Heart left ventricle (tissue), 16 donors: Measurements from ENCODE around the gene CHMP2A. TPM values are rescaled to one million over a fixed set of nuclear protein-coding genes. Genes with fewer than 3 reads are reported as not detected.
"Not testable (repeated sequence)": the region's sequence is repeated elsewhere in the genome, so short reads cannot be mapped to it uniquely, and the experiment has no call there.

Experiments used
- ATAC-seq, 4 donors: fragments of 200-7000 bp; cut with Tn5 transposase; one replicate each; pipeline ENCODE4 v1.9.1; 2020 to 2022; ENCODE audit warnings: moderate library complexity in 4 of 4, mild to moderate bottlenecking in 3 of 4, moderate number of reproducible peaks in 1 of 4
- DNase-seq, 5 donors: peaks; one replicate each; pipeline ENCODE4 v3.0.0-alpha.2; 2020
- H3K27ac ChIP-seq, 12 donors: fragments of 200-600 bp; sonication (generic) in 4 of 12; one replicate each; pipeline versions ENCODE4 v1.5.0 to v1.8.0; 2016 to 2022; ENCODE audit warnings: mild to moderate bottlenecking in 2 of 12
- H3K27me3 ChIP-seq, 9 donors: fragments of 200-600 bp; sonication (generic) in 2 of 9; one replicate each; pipeline versions ENCODE4 v1.5.1 to v1.8.0; 2016 to 2022; ENCODE audit warnings: mild to moderate bottlenecking in 3 of 9
- H3K36me3 ChIP-seq, 9 donors: fragments of 200-600 bp; sonication (generic) in 2 of 9; one replicate each; pipeline versions ENCODE4 v1.5.0 to v1.8.0; 2018 to 2022; ENCODE audit warnings: mild to moderate bottlenecking in 2 of 9
- H3K4me1 ChIP-seq, 12 donors: fragments of 200-600 bp; sonication (generic) in 4 of 12; one replicate each; pipeline versions ENCODE4 v1.5.0 to v1.8.0; 2016 to 2022; ENCODE audit warnings: mild to moderate bottlenecking in 3 of 12
- H3K4me3 ChIP-seq, 12 donors: fragments of 200-600 bp; sonication (generic) in 4 of 12; one replicate each; pipeline versions ENCODE4 v1.5.0 to v1.8.0; 2017 to 2022; ENCODE audit warnings: mild to moderate bottlenecking in 9 of 12, moderate library complexity in 4 of 12
- H3K9me3 ChIP-seq, 12 donors: fragments of 200-600 bp; sonication (generic) in 4 of 12; one replicate each; pipeline versions ENCODE4 v1.5.0 to v1.8.0; 2016 to 2022; ENCODE audit warnings: mild to moderate bottlenecking in 1 of 12
- POLR2A ChIP-seq, 2 donors: fragments of 450-650 bp; IDR thresholded peaks; one replicate each; pipeline ENCODE4 v1.6.1; 2017; ENCODE audit warnings: antibody characterized with exemption in 2 of 2, mild to moderate bottlenecking in 2 of 2, moderate library complexity in 2 of 2
- WGBS, 4 donors: extraction: QIAGEN DNeasy Blood & Tissue Kit in 2 of 4; methylation state at CpG; one replicate each; pipeline versions ENCODE4 v1.1.5 to v1.1.7; 2013 to 2018; 5-methylcytosine and 5-hydroxymethylcytosine counted together
- intact Hi-C, 10 donors: fragments of 100-400 bp; cut with DNase I; formaldehyde crosslinking; loops; one replicate each; pipeline versions ENCODE4 v1.11.1 to v1.14.2; 2022
- polyA plus RNA-seq, 2 donors: library from polyadenylated mRNA; stranded (reverse); fragments of 200-250 nt; gene quantifications; one replicate each; pipeline ENCODE4 v1.2.3, GENCODE V29; 2013
- total RNA-seq, 9 donors: library from RNA; depleted of rRNA in 2 of 9; stranded (reverse); fragments of >200 nt in 2 of 9; fragmentation: NEBNext Ultra II Directional in 3 of 9; extraction: Animal tissue kit (Norgen Biotek cat#: 25700) in 3 of 9; gene quantifications; one replicate each; pipeline versions ENCODE4 v1.1.0 to v1.2.4, GENCODE V29; 2016 to 2023
- TF ChIP-seq, protein P1 (sequence below), 12 donors: fragments of 200-600 bp; sonication (generic) in 4 of 12; IDR thresholded peaks; one replicate each; pipeline versions ENCODE4 v1.5.0 to v1.8.0; 2018 to 2022; ENCODE audit warnings: antibody characterized with exemption in 12 of 12, mild to moderate bottlenecking in 5 of 12
- donor health status: ischemic (EF 13 %, LVEDD 7.1; RV severe dilation, severe dysfunction).
- donor health status: healthy with polysubstance abuse.
- donor health status: DM: no; HTN: yes; CAD: no.
- donor health status: DM: no; HTN: no; CAD: no.
- donor health status: ischemic (EF 25% LVEDD 6.9; RV normal size, moderate dysfunction).
- donor health status: ischemic (EF 25% LVEDD 5.7; RV mildly dilated, moderate dysfunction).
- donor health status: healthy.
- donor health status: DM: yes; HTN: yes; CAD: no.
- donor health status: ischemic (EF 35%, LVEDD 5.7; RV mildly dilated, moderate dysfunction).
- donor health status: nonischemic (EF 11% LVEDD 7.7; RV severe dilation, severe dysfunction).
- donor health status: DM: yes; HTN: yes; CAD: no.
- donor health status: PGD.
- donor health status: ischemic (EF 29% LVEDD 5.4; RV normal size, mild dysfunction).
- donor health status: nonischemic (EF 23%, LVEDD 6.1; RV moderate dilation, normal function).

CHMP2A gene
- total and polyA plus RNA-seq, 11 donors, result 113 to 266 (median 138) TPM

DNA sequence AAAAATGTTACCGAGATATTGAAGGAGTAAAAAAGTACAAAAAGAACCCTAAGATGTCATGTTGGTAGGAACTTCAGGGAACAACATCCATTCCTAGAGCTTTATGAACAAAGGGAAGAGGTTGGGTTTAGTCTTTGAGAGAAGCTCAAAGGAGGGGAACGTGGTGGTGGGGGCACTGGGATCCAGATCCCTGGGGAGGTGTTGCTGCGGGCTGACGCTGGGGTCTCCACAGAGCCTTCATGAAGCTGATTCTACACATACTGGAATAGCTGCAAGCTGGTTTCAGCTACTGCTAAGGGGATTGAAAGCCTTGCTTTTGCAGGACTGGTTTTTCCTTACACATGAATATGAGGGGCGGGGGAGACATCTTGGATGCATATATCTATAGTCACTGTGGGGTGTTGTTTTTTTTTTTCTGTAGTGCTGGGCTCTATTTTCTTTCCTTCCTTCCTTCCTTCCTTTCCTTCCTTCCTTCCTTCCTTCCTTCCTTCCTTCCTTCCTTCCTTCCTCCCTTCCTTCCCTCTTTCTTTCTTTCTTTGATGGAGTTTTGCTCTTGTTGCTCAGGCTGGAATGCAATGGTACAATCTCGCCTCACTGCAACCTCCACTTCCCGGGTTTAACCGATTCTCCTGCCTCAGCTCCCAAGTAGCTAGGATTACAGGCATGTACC is 24.7 kb upstream of the CHMP2A start:
- TF ChIP-seq, protein P1, sequence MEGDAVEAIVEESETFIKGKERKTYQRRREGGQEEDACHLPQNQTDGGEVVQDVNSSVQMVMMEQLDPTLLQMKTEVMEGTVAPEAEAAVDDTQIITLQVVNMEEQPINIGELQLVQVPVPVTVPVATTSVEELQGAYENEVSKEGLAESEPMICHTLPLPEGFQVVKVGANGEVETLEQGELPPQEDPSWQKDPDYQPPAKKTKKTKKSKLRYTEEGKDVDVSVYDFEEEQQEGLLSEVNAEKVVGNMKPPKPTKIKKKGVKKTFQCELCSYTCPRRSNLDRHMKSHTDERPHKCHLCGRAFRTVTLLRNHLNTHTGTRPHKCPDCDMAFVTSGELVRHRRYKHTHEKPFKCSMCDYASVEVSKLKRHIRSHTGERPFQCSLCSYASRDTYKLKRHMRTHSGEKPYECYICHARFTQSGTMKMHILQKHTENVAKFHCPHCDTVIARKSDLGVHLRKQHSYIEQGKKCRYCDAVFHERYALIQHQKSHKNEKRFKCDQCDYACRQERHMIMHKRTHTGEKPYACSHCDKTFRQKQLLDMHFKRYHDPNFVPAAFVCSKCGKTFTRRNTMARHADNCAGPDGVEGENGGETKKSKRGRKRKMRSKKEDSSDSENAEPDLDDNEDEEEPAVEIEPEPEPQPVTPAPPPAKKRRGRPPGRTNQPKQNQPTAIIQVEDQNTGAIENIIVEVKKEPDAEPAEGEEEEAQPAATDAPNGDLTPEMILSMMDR (IDR thresholded peaks at IDR 0.05), result no peak
- no peak for TF ChIP-seq POLR2A (IDR thresholded peaks at IDR 0.05)
- Histone ChIP-seq H3K36me3 (peaks cover 0 to 31% (median 22%) of the 10 kb centered on the region in 9 donors), H3K27me3 (no peaks in the 10 kb centered on the region), H3K4me1 (peaks cover 0 to 23% (median 5%) of the 10 kb centered on the region in 12 donors), H3K9me3 (no peaks in the 10 kb centered on the region), H3K4me3 (no peak overlapping the region), H3K27ac (no peak overlapping the region)
- 87 to 91% (median 89%) methylated on average over 8 of the region's 8 CpGs for WGBS, 4 donors
- ATAC-seq, result no peak
- no peak for DNase-seq
- intact Hi-C loops, result no loop called here

DNA sequence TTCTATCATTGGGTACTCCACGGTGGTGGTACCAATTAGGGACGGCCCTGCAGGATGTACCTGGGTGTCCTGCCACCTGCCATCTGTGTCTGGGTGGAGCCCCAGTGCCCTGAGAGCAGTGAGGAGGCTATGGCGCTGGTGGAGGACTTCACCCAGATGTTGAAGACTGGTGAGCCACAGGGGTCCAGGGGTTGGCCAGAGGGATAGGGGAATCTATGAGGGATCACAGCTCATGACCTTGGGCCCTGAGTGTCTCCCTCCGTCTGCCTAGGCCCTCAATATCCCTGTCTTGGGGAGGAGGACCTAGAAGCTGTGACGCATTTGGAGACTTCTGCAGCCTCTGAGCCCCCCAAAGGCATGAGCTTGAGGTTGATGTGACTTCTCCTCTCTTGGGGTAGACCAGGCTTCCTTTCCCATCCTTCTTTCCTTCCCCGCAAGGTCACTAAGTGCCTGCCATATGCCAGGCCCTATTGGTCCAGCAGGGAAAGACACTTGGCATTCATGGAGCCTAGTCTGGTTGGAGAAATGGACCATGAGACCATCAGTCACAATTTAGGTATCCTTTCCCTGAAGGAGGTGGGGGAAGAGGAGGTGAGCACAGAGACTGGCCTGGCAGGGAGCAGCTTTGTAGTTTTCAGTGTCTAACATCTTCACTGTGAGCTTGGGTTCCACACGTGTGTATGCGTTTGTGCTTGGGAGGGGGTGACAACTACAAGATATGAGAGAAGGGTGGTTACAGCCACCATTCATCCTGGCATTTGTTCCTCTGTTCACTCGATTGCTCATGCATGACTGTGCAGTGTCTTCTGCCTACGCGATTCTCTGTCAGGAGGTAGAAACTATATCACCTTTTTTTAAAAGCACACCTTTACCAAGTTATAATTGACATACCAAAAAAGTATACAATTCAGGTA is 23.4 kb upstream of the CHMP2A start:
- WGBS, 4 donors, result 90 to 95% (median 91%) methylated on average over 11 of the region's 11 CpGs
- no peak overlapping the region for H3K27ac ChIP-seq
- ATAC-seq (no peak), DNase-seq (peak in 1 of 5 donors; percentile 14)
- H3K9me3 ChIP-seq, result no peaks in the 10 kb centered on the region
- peaks cover 0 to 20% (median 18%) of the 10 kb centered on the region in 9 donors for H3K36me3 ChIP-seq
- no peaks in the 10 kb centered on the region for H3K27me3 ChIP-seq
- H3K4me3 ChIP-seq, result no peak overlapping the region
- intact Hi-C loops, result no loop called here
- H3K4me1 ChIP-seq, result peaks cover 3 to 33% (median 11%) of the 10 kb centered on the region in 12 donors
- TF ChIP-seq, protein P1 (IDR thresholded peaks at IDR 0.05), result no peak
- TF ChIP-seq POLR2A (IDR thresholded peaks at IDR 0.05), result no peak

DNA sequence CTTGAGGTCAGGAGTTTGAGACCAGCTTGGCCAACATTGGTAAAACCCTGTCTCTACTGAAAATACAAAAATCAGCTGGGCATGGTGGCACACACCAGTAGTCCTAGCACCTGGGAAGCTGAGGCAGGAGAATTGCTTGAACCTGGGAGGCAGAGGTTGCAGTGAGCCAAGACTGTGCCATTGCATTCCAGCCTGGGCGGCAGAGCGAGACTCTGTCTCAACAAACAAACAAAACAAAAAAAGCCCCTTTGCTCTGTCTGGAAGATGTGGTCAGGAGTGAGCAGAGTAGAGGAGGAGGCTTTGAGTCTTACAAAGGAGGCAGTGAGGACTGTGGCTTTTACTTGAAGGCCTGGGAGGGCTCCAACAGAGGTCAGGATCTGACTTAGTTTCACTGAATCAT is 22.7 kb upstream of the CHMP2A start:
- peaks cover 3 to 33% (median 11%) of the 10 kb centered on the region in 12 donors for H3K4me1 ChIP-seq
- H3K27ac ChIP-seq, ATAC-seq, H3K27me3 ChIP-seq, H3K4me3 ChIP-seq, intact Hi-C loops, H3K9me3 ChIP-seq, DNase-seq: not testable (repeated sequence)
- WGBS, 4 donors, result 97 to 100% (median 99%) methylated on average over 2 of the region's 2 CpGs
- peaks cover 0 to 13% (median 11%) of the 10 kb centered on the region in 9 donors for H3K36me3 ChIP-seq

DNA sequence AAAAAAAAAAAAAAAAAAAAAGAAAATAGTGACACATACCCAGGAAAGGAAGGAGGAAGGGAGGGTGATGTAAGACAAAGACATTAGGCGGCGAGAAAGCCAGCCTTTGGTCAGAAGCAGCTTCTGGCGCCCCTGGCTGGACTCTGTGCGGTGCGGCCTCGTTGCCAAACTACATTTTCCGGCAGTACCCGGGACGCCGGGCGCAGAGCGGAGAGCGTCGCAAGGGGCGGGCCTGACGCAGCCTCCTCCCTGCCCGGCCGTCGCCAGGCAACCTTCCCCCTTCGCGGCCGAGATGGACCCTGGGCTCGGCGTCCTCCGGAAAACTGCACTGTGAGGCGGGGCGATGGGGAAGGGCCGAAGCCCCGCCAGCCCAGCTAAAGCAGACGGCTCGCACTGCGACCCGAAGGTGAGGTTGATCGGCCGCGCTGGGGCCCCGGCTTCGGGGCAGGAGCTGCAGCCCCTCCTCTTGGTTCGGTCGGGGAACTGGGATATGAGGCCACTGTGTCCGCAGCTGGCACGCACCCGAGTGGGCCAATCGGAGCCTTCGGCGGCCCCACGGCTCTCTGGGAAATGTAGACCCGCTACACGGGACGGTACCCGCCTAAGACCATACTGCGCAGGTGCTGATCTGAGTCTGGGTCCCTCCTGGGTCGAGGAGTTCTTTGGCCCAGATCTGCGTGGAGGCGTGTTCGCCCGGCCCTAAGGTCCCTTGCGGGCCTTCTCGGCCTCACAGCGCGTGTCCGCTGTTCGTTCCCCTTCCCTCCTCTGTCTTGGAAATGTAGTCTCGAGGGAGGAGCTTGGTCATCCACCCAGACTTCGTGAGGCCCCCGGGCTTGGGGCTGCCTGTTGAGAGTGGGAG is 20.5 kb upstream of the CHMP2A start:
- Histone ChIP-seq H3K27me3 (no peaks in the 10 kb centered on the region), H3K27ac (peak overlapping the region; percentile 68 to 99 (median 96)), H3K4me3 (peak overlapping the region; percentile 63 to 95 (median 80)), H3K36me3 (peaks cover 0 to 14% (median 2%) of the 10 kb centered on the region in 9 donors), H3K9me3 (no peaks in the 10 kb centered on the region), H3K4me1 (peaks cover 3 to 38% (median 17%) of the 10 kb centered on the region in 12 donors)
- TF ChIP-seq, protein P1 (IDR thresholded peaks at IDR 0.05), result peak in 1 of 12 donors; percentile 25
- peak in 1 of 2 donors; percentile 66 for TF ChIP-seq POLR2A (IDR thresholded peaks at IDR 0.05)
- WGBS, 4 donors, result 0 to 1% (median 0%) methylated on average over 60 to 66 of the region's 66 CpGs
- DNase-seq (peak; percentile 91 to 96 (median 94)), ATAC-seq (peak; percentile 42 to 75 (median 71))
- intact Hi-C loops, result no loop called here
